Measurements from ENCODE around the gene MEOX2.

DNA sequence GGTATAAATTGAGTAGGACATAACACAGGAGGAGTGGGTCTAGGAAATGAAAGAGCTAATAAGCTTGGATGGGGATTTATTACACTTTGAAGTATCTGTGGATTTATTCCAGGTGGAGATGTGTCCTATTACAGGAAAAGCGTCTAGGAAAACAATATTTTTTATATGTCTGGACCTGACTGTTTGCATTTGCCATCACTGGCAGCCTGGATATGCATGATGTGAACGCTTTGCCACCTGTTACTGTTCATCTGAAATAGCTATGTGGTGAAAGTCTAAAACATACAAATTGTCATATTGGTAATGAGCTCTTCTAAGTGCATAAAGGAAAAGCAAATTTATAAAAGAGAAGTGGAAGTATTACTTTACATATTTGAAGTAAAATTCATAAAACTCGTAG lies 93.1 kb downstream of the MEOX2 start:
- TF ChIP-seq GATA3 (IDR thresholded peaks at IDR 0.05; ENCODE audit: low read depth, low read length) (no peak), GATA2 (IDR thresholded peaks at IDR 0.05; ENCODE audit: low read depth, low read length) (no peak)

All from SH-SY5Y (cell line).